ENCODE results near the gene ELF4. TPM values are rescaled to one million over a fixed set of nuclear protein-coding genes. Genes with fewer than 3 reads are reported as not detected.

The ELF4 gene
- total and polyA plus RNA-seq, 9 of the 15 experiments (the other 6 are each of a cell fraction or from before 2014, with no cell fraction given) = 5.9 to 55.8 (median 25.2) TPM

DNA sequence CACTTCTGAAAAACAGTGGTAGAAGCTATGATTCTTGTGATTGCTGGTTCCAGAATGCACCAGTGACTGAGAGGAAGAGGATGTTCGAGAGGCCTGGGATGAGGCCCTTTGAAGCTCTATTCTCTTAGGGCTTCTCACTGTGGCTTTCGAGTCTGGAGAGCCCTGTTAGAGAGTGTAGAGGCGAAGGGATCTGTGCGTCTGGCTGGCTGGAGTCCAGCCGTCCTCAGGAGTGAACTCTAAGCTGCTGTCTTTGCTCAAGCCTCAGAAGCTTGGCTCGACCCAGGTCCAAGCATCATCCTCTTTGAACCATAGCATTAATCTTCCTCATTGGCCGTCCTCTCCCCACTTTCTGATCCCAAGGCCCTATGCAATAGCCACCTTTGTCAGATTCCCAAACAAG is 51.6 kb downstream of the ELF4 start:
- FAIRE-seq = no peak
- in situ Hi-C loops (cut with MboI) = no loop called here
- TF ChIP-seq BRD4 (IDR thresholded peaks at IDR 0.05) (no peak), COPS2 (conservative IDR thresholded peaks at IDR 0.05) (no peak), SAFB (IDR thresholded peaks at IDR 0.05; ENCODE audit: borderline replicate concordance, low read depth, low read length) (no peak), SMARCA4 (IDR thresholded peaks at IDR 0.05) (no peak), ZBTB11 (CRISPR knock-in tag; IDR thresholded peaks at IDR 0.05) (no peak), EHMT2 (IDR thresholded peaks at IDR 0.05) (no peak), MCM7 (IDR thresholded peaks at IDR 0.05) (no peak), E2F3 (CRISPR knock-in tag; IDR thresholded peaks at IDR 0.05) (no peak), POU5F1 (IDR thresholded peaks at IDR 0.05; ENCODE audit: borderline replicate concordance, low read depth, low read length, partially characterized antibody) (no peak), SETDB1 (IDR thresholded peaks at IDR 0.05; ENCODE audit: low read length) (no peak), ZNF197 (CRISPR knock-in tag; IDR thresholded peaks at IDR 0.05; ENCODE audit: low read depth) (no peak), SRSF1 (IDR thresholded peaks at IDR 0.05; ENCODE audit: low read depth, low read length) (no peak), ZNF280A (IDR thresholded peaks at IDR 0.05; ENCODE audit: low read depth, partially characterized antibody) (no peak), RBM25 (IDR thresholded peaks at IDR 0.05; ENCODE audit: low read depth, low read length, severe bottlenecking) (no peak)
- TF ChIP-seq, protein P1, sequence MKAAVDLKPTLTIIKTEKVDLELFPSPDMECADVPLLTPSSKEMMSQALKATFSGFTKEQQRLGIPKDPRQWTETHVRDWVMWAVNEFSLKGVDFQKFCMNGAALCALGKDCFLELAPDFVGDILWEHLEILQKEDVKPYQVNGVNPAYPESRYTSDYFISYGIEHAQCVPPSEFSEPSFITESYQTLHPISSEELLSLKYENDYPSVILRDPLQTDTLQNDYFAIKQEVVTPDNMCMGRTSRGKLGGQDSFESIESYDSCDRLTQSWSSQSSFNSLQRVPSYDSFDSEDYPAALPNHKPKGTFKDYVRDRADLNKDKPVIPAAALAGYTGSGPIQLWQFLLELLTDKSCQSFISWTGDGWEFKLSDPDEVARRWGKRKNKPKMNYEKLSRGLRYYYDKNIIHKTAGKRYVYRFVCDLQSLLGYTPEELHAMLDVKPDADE (conservative IDR thresholded peaks at IDR 0.05; ENCODE audit: control insufficient read depth, low read depth, low read length) = no peak

More for the DNA sequence above, 51.6 kb downstream of the ELF4 start:
- no peaks in the 10 kb centered on the region for H3K79me2 ChIP-seq (ENCODE audit: control insufficient read depth, insufficient read depth, low read length)
- ATAC-seq = no peak
- H3K4me3 ChIP-seq = no peak overlapping the region
- H3K9ac ChIP-seq (ENCODE audit: insufficient read depth in 1 of 2, low read depth in 2 of 2, low read length in 2 of 2) = no peak overlapping the region
- no peak overlapping the region for H3K27ac ChIP-seq (ENCODE audit: extremely low read depth, low read depth, low read length)
- DNase-seq (ENCODE audit: extremely low read depth in 1 of 4, low spot score in 3 of 4) = no peak
- no peak overlapping the region for H3K4me2 ChIP-seq (ENCODE audit: insufficient read depth, low read length)
- no peaks in the 10 kb centered on the region for H3K9me3 ChIP-seq (replicated peaks; ENCODE audit: control insufficient read depth, insufficient read depth, low read depth, low read length)
- ChIA-PET CTCF (ENCODE audit: low intra/inter-chr PET ratio) (no interaction called here), POLR2A (interaction anchor here (0.5 kb wide), 1 partner anchor 42 kb away, joined by 3 read pairs; no protein-coding TSS in a partner anchor)
- WGBS (ENCODE audit: insufficient coverage, low coverage, missing lambda C conversion rate) = 59% methylated on average over 6 of the region's 7 CpGs
- no peaks in the 10 kb centered on the region for H3K9me1 ChIP-seq (ENCODE audit: control insufficient read depth, insufficient read depth, low read length)
- H3K4me1 ChIP-seq (replicated peaks in 1 of 2; ENCODE audit: control insufficient read depth in 2 of 2, insufficient read depth in 2 of 2, low read length in 2 of 2) = peaks cover 2 to 23% of the 10 kb centered on the region in 2 experiments; a peak in 4 of 5 replicates
- BruUV-seq (replicated peaks) = no TSS peak
- H3K27me3 ChIP-seq (ENCODE audit: control insufficient read depth in 2 of 2, insufficient read depth in 2 of 2, low read length in 2 of 2) = no peaks in the 10 kb centered on the region
- no peak overlapping the region for H2AFZ ChIP-seq (ENCODE audit: low read depth, low read length)
- intact Hi-C loops (cut with micrococcal nuclease) = no loop called here
- no peaks in the 10 kb centered on the region for H4K20me1 ChIP-seq (replicated peaks; ENCODE audit: control insufficient read depth, insufficient read depth, low read length)
- H3K36me3 ChIP-seq (ENCODE audit: control insufficient read depth, insufficient read depth, low read length) = peaks cover 21% of the 10 kb centered on the region; the same call in 1 of the 3 replicates

Data from K562 (cell line).